ES-I3 (cell line): ENCODE results near the gene DNASE1L1.
"Not testable (repeated sequence)": the region's sequence is repeated elsewhere in the genome, so short reads cannot be mapped to it uniquely, and the experiment has no call there.

Source experiments
- H3K36me3 ChIP-seq: 2 replicates; pipeline ENCODE4 v1.6.1; 2013; ENCODE audit warnings: mild to moderate bottlenecking, low read length, control low read depth, moderate library complexity; ENCODE audit not compliant: insufficient read depth
- H3K4me1 ChIP-seq: 2 replicates; pipeline ENCODE4 v1.6.1; 2013; ENCODE audit warnings: mild to moderate bottlenecking, control low read depth, low read length; ENCODE audit not compliant: insufficient read depth
- H3K9ac ChIP-seq: 2 replicates; pipeline ENCODE4 v1.6.1; 2013; ENCODE audit warnings: low read depth, mild to moderate bottlenecking, low read length, moderate library complexity
- H3K9me3 ChIP-seq: 2 replicates; pipeline ENCODE4 v1.6.1; 2013; ENCODE audit warnings: mild to moderate bottlenecking, low read length, moderate library complexity; ENCODE audit not compliant: control insufficient read depth, insufficient read depth

DNASE1L1 gene

GRCh38 chrX:154404625-154405192 is 4.3 kb downstream of the DNASE1L1 start:
- Histone ChIP-seq H3K4me1 (no peaks in the 10 kb centered on the region; the same call in 1 of the 2 replicates), H3K9me3 (no peaks in the 10 kb centered on the region), H3K9ac (no peak overlapping the region), H3K36me3 (0 out of 2 replicates have a peak, but pooled peaks cover 4% of the 10 kb centered on the region)

DNA sequence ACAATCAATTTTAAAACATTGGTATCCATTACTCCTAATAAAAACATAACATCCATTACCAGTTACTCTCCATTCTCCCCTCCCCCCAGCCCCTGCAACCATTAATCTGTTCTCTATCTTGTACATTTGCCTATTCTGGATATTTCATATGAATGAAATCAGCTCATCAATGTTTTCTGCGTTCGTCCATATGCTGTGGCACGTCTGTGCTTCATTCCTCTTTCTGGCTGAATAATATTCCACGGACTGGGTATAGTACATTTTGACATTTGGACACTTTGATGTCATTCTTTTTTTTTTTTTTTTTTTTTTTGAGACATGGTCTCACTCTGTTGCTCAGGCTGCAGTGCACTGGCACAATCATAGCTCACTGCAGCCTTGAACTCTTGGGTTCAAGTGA is 5.2 kb downstream of the DNASE1L1 start:
- Histone ChIP-seq H3K9ac (no peak overlapping the region), H3K9me3 (no peaks in the 10 kb centered on the region), H3K4me1 (no peaks in the 10 kb centered on the region; the same call in 1 of the 2 replicates), H3K36me3 (peaks cover 13% of the 10 kb centered on the region; the same call in 1 of the 2 replicates)

- H3K9me3 ChIP-seq, result no peaks in the 10 kb centered on the region
Observed at GRCh38 chrX:154403192-154403591, 5.9 kb downstream of the DNASE1L1 start.

GRCh38 chrX:154402622-154403127 is 6.4 kb downstream of the DNASE1L1 start:
- no peaks in the 10 kb centered on the region; the same call in 1 of the 2 replicates for H3K4me1 ChIP-seq
- H3K9ac ChIP-seq, result no peak overlapping the region
- no peaks in the 10 kb centered on the region for H3K9me3 ChIP-seq
- H3K36me3 ChIP-seq, result peaks cover 13% of the 10 kb centered on the region; the same call in 1 of the 2 replicates

More at GRCh38 chrX:154403192-154403591, 5.9 kb downstream of the DNASE1L1 start:
- no peaks in the 10 kb centered on the region; the same call in 1 of the 2 replicates for H3K4me1 ChIP-seq
- H3K9ac ChIP-seq, result no peak overlapping the region
- peaks cover 13% of the 10 kb centered on the region; the same call in 1 of the 2 replicates for H3K36me3 ChIP-seq

DNA sequence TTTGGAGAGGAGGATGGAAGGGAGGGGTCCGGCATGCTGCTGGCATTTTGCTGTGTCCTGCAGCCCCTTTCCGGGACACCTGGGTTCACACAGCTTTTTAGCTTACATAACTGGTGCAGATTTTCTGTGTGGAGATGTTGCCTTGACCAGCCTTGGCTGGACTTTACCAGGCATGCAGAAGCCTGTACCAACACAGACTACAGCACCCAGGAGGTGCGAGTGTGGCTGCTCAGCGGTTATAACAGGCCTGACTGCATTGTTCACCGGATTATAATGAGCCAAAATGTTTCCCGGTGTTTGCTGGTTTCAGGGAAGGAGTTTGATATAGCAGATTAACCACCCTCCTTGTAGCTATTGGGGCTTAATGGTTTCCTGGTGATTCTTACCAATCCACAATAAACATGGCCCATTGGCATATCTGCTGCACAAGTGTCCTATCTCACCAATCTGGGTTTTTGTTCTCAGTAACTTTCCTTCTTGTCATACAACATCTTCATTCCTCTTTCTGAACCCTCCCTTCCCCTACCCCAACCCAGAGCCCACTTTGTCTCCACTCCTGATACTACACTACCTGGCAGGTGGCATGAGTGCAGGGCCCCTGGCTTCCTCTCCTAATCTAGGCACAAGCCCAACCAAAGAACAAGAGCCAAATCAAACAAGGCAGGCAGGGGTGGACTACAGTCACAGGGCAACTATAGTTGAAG is 7.0 kb downstream of the DNASE1L1 start:
- Histone ChIP-seq H3K4me1 (no peaks in the 10 kb centered on the region; the same call in 1 of the 2 replicates), H3K36me3 (peaks cover 13% of the 10 kb centered on the region; the same call in 1 of the 2 replicates), H3K9me3 (no peaks in the 10 kb centered on the region), H3K9ac (no peak overlapping the region)

GRCh38 chrX:154401045-154401799 is 7.8 kb downstream of the DNASE1L1 start:
- Histone ChIP-seq H3K9me3 (no peaks in the 10 kb centered on the region), H3K9ac (no peak overlapping the region), H3K36me3 (peaks cover 13% of the 10 kb centered on the region; the same call in 1 of the 2 replicates)

DNA sequence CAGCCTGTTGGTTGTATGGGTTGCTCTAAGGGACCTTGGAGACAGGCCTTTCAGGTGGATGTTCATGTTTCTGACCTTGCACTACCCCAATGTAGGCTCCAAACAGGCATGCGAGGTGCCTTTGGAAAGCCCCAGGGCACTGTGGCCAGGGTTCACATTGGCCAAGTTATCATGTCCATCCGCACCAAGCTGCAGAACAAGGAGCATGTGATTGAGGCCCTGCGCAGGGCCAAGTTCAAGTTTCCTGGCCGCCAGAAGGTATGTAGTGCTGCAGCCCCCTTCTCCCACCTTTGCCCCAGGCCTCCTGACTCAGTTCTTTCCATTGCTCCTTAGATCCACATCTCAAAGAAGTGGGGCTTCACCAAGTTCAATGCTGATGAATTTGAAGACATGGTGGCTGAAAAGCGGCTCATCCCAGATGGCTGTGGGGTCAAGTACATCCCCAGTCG is 8.7 kb downstream of the DNASE1L1 start:
- H3K36me3 ChIP-seq, result peaks cover 13% of the 10 kb centered on the region; the same call in 1 of the 2 replicates
- H3K4me1 ChIP-seq, H3K9ac ChIP-seq, H3K9me3 ChIP-seq: not testable (repeated sequence)

More at GRCh38 chrX:154401045-154401799, 7.8 kb downstream of the DNASE1L1 start:
- no peaks in the 10 kb centered on the region; the same call in 1 of the 2 replicates for H3K4me1 ChIP-seq

GRCh38 chrX:154399527-154400368 is 9.3 kb downstream of the DNASE1L1 start:
- H3K9ac ChIP-seq, result peak overlapping the region; percentile 93
- H3K9me3 ChIP-seq, result no peaks in the 10 kb centered on the region
- H3K4me1 ChIP-seq, result no peaks in the 10 kb centered on the region; the same call in 1 of the 2 replicates
- H3K36me3 ChIP-seq, result peaks cover 13% of the 10 kb centered on the region; the same call in 1 of the 2 replicates

- H3K4me1 ChIP-seq, result no peaks in the 10 kb centered on the region; the same call in 1 of the 2 replicates
- no peaks in the 10 kb centered on the region for H3K9me3 ChIP-seq
- peak overlapping the region; percentile 93 for H3K9ac ChIP-seq
- peaks cover 13% of the 10 kb centered on the region; the same call in 1 of the 2 replicates for H3K36me3 ChIP-seq
Observed at GRCh38 chrX:154398668-154399526, 10.2 kb downstream of the DNASE1L1 start.

- no peaks in the 10 kb centered on the region for H3K9me3 ChIP-seq
- H3K36me3 ChIP-seq, result peaks cover 13% of the 10 kb centered on the region; the same call in 1 of the 2 replicates
- no peaks in the 10 kb centered on the region; the same call in 1 of the 2 replicates for H3K4me1 ChIP-seq
- H3K9ac ChIP-seq, result peak within 1 kb of the TSS; percentile 93
Observed at GRCh38 chrX:154397888-154398667, 11.0 kb downstream of the DNASE1L1 start, which contains the start of gene RPL10. Gene RPL10, plus strand, starts transcription at chrX:154398377. Its CDS starts 143 bp downstream, at chrX:154398520.

DNA sequence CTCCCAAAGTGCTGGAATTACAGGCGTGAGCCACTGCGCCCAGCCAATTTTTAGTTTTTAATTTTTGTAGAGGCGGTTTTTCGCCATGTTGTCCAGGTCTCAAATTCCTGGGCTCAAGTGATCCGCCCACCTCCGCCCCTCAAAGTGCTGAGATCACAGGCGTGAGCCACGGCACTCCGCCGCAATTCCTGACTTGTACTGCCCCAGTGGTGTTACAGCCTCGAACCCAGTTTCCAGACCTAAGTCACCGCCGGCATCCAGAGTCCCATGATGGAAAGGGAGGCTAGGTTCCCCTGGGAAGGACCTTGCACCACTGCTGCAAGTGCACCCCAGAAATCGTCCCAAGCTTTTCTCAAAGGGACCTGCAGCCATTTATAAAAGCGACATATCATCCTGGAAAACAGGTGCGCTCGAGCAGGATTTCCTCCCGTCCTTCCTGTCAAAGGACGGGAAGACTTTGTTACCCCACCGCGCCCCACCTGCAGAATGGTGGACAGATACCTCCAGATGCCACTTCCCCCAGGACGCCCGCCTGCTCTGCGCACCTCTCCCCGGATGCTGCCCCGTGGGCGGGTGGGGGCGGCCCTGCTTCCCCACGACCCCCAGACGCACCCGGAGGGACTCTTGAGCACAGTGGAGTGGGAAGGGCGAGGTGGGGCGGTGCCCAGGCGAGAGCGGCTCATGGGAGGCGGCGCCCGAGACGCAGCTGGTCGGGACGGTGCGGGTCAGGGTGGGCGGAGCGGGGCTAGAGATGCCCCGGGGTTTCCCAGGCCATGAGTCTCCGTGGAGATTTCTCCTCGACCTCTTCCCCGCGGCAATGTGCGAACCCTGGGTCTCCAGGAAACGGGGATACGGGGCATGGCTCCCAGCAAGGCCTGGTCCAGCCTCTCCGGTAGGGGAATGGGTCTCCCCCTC is 11.8 kb downstream of the DNASE1L1 start:
- Histone ChIP-seq H3K4me1 (no peaks in the 10 kb centered on the region; the same call in 1 of the 2 replicates), H3K9me3 (no peaks in the 10 kb centered on the region), H3K36me3 (peaks cover 13% of the 10 kb centered on the region; the same call in 1 of the 2 replicates), H3K9ac (peak overlapping the region; percentile 74)
